ENCODE measurements around the gene SHISA4. TPM values are rescaled to one million over a fixed set of nuclear protein-coding genes. Genes with fewer than 3 reads are reported as not detected.

The SHISA4 gene
- total and polyA plus RNA-seq, 2 of the 8 experiments (the other 6 are each of a cell fraction or from before 2014, with no cell fraction given), result 7.8 to 28.9 TPM

DNA sequence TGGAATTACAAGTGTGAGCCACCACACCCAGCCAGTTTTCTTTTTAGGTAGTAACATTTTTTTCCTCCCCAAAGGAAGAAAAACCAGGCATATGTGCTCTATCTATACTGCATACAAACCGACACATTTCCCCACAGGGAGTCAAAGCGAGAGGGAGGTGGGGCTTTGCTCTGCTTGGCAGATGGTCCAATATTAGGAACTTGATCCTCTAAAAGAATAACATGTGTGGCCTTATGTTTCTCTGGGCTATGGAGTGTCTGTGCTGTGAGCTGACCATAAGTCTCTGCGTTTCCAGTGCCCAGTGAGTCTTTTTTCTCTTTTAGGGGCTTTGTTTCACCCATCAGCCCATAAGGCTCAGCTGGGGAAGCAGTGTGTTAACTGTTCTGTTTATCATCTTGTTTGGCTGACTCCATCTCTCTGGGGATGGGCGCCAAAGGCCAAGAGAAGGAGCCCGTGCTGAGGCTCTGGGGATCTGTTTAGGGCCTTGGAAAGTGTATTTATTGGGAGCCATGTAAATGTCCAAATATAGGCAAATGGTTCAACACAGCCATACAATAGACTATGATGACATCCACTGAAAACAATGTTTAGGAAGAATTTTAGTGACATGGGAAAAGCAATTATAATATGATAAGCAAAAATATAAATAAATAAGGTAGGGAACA lies 37.4 kb downstream of the SHISA4 start (continued):
- no peak for TF ChIP-seq ATF2 (IDR thresholded peaks at IDR 0.05; ENCODE audit: low read length)
- TF ChIP-seq GABPA (IDR thresholded peaks at IDR 0.05; ENCODE audit: borderline replicate concordance, insufficient read depth, low read length), result no peak
- TF ChIP-seq ASH2L (IDR thresholded peaks at IDR 0.05; ENCODE audit: low read length), result no peak
- TF ChIP-seq JUND (IDR thresholded peaks at IDR 0.05; ENCODE audit: low read length), result no peak
- TF ChIP-seq EZH2 (IDR thresholded peaks at IDR 0.05; ENCODE audit: low read depth, low read length, severe bottlenecking), result no peak
- no peak for TF ChIP-seq ATF3 (IDR thresholded peaks at IDR 0.05; ENCODE audit: insufficient read depth, low read depth, low read length)
- TF ChIP-seq SRF (IDR thresholded peaks at IDR 0.05; ENCODE audit: low read depth, low read length), result no peak

All from H1 (cell line).